ENCODE results near the gene TASOR. TPM values are rescaled to one million over a fixed set of nuclear protein-coding genes. Genes with fewer than 3 reads are reported as not detected.

The TASOR gene
- total RNA-seq, 1 experiment from 2014 or later: 37.2 TPM

DNA sequence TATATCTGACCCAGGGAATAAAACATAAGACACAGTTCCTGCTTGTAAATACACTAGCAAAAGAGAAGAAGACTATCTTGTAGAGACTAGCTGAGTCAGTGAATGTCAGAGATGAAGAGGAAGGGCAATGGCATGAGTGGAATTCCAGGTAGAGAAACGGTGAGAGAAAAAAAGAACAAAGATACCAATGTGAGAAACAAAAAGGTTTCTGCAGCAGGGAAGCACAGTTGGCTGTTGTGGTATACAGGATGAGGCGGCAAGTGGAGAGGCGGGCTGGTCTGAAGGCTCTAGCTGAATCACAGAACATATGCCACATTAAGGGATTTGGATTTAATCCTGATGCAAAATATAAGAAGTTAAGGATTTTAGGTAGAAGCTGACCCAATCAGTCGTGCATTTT lies 17.1 kb upstream of the TASOR start:
- Histone ChIP-seq H3K27ac (ENCODE audit: insufficient read length, low read depth, low read length) (no peak overlapping the region), H3K56ac (ENCODE audit: insufficient read length, low read depth, low read length) (no peak overlapping the region), H3K4ac (ENCODE audit: low read depth, low read length) (no peak overlapping the region), H2BK12ac (ENCODE audit: insufficient read length, low read depth, low read length) (no peak overlapping the region), H2AK5ac (ENCODE audit: insufficient read length, low read length) (no peak overlapping the region), H3K79me2 (ENCODE audit: insufficient read depth, low read length) (no peaks in the 10 kb centered on the region), H3K23ac (ENCODE audit: insufficient read length, low read depth, low read length) (no peak overlapping the region), H3T11ph (ENCODE audit: low read length) (no peak overlapping the region), H3K27me3 (ENCODE audit: insufficient read depth, low read length) (no peaks in the 10 kb centered on the region), H4K91ac (ENCODE audit: insufficient read length, low read depth, low read length) (no peak overlapping the region), H2BK5ac (ENCODE audit: insufficient read length, low read length) (no peak overlapping the region), H3K4me1 (ENCODE audit: insufficient read depth, low read length) (no peaks in the 10 kb centered on the region), H4K20me1 (ENCODE audit: control insufficient read depth, insufficient read depth, insufficient read length) (no peaks in the 10 kb centered on the region), H3K18ac (ENCODE audit: insufficient read length, low read depth, low read length) (no peak overlapping the region), H3K23me2 (ENCODE audit: insufficient read length, low read depth, low read length, poor library complexity, severe bottlenecking) (no peaks in the 10 kb centered on the region), H2AFZ (ENCODE audit: low read length) (no peak overlapping the region), H2BK120ac (ENCODE audit: low read depth, low read length, poor library complexity, severe bottlenecking) (no peak overlapping the region), H3K9ac (ENCODE audit: extremely low read depth, insufficient read length, low read length) (no peak overlapping the region), H3K79me1 (ENCODE audit: insufficient read depth, low read depth, low read length, poor library complexity, severe bottlenecking) (no peaks in the 10 kb centered on the region), H3K4me2 (ENCODE audit: insufficient read depth, insufficient read length, low read length) (no peak overlapping the region), H3K14ac (ENCODE audit: insufficient read depth, low read length) (no peak overlapping the region), H2BK20ac (ENCODE audit: low read depth, low read length, poor library complexity, severe bottlenecking) (no peak overlapping the region), H4K5ac (ENCODE audit: insufficient read length, low read depth, low read length) (no peak overlapping the region), H3K9me3 (ENCODE audit: control insufficient read depth, low read depth, low read length) (no peaks in the 10 kb centered on the region), H4K8ac (replicated peaks; ENCODE audit: insufficient read length, low read depth, low read length) (no peak overlapping the region), H2BK15ac (ENCODE audit: low read depth, low read length) (no peak overlapping the region)
- TF ChIP-seq, protein P1, sequence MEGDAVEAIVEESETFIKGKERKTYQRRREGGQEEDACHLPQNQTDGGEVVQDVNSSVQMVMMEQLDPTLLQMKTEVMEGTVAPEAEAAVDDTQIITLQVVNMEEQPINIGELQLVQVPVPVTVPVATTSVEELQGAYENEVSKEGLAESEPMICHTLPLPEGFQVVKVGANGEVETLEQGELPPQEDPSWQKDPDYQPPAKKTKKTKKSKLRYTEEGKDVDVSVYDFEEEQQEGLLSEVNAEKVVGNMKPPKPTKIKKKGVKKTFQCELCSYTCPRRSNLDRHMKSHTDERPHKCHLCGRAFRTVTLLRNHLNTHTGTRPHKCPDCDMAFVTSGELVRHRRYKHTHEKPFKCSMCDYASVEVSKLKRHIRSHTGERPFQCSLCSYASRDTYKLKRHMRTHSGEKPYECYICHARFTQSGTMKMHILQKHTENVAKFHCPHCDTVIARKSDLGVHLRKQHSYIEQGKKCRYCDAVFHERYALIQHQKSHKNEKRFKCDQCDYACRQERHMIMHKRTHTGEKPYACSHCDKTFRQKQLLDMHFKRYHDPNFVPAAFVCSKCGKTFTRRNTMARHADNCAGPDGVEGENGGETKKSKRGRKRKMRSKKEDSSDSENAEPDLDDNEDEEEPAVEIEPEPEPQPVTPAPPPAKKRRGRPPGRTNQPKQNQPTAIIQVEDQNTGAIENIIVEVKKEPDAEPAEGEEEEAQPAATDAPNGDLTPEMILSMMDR (conservative IDR thresholded peaks at IDR 0.05): no peak
- Mint-ChIP-seq H3K27ac (peak overlapping the region in 2 of 3 experiments; percentile 7 to 18; a peak in 3 of 7 replicates), H3K4me3 (no peak overlapping the region), H3K4me1 (peaks cover 8% of the 10 kb centered on the region in 2 experiments), H3K36me3 (ENCODE audit: insufficient read depth in 1 of 3, low read depth in 3 of 3) (no peaks in the 10 kb centered on the region), H3K27me3 (ENCODE audit: low read depth) (no peaks in the 10 kb centered on the region), H3K9me3 (no peaks in the 10 kb centered on the region)
- no CpG with 5 or more reads among the region's 4 CpGs for WGBS (ENCODE audit: extremely low coverage, insufficient read length, low lambda C conversion rate)
- no peak for DNase-seq

All from H9 (cell line).